ENCODE results near the gene CLDN22.

CLDN22 gene

GRCh38 chr4:183276106-183276505 lies 44.0 kb downstream of the CLDN22 start:
- DNase-seq (ENCODE audit: low read depth) = no peak

DNA sequence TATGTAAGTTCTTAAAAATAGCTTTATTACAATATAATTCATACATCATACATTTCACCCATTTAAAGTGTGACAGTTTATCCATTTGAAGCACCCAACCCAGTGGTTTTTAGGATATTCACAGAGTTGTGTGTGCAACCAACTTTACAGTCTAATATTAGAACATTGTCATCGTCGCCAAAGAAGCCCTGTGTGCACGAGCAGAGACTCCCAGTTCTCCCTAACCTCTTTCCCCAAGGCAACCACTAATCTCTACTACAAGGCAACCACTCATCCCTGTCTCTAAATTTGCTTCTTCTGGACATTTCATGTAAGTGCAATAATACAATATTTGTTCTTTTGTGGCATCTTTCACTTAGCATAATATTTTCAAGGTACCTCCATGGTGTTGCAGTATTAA lies 47.7 kb downstream of the CLDN22 start:
- DNase-seq (ENCODE audit: low read depth) = no peak

DNA sequence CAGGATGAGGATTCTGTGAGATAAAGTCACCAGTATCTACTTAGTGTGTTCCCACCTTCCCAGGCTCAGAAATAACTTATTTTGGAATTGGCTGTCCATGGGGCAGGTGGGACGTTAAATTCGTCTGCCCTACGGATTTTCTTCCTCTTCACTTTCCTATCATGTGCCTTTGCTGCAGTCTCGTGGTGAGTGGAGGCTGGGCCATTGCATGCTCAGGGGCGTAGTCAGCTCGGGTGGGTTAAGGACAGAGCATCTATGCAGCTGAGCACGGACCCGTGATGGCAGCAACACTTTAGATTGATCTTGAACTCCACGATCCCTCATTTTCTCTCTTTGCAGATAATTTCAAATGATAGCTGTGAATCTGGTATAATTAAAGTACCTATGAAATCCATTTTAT lies 51.5 kb downstream of the CLDN22 start:
- no peak for DNase-seq (ENCODE audit: low read depth)

Data from T follicular helper cell (primary cell).